Measurements from ENCODE around the gene TPI1. TPM values are rescaled to one million over a fixed set of nuclear protein-coding genes. Genes with fewer than 3 reads are reported as not detected.
A peak's percentile ranks its signal among the peaks of the same experiment; 100 is the strongest.

TPI1 gene
- total and polyA plus RNA-seq, 9 donors = 136 to 594 (median 295) TPM

DNA sequence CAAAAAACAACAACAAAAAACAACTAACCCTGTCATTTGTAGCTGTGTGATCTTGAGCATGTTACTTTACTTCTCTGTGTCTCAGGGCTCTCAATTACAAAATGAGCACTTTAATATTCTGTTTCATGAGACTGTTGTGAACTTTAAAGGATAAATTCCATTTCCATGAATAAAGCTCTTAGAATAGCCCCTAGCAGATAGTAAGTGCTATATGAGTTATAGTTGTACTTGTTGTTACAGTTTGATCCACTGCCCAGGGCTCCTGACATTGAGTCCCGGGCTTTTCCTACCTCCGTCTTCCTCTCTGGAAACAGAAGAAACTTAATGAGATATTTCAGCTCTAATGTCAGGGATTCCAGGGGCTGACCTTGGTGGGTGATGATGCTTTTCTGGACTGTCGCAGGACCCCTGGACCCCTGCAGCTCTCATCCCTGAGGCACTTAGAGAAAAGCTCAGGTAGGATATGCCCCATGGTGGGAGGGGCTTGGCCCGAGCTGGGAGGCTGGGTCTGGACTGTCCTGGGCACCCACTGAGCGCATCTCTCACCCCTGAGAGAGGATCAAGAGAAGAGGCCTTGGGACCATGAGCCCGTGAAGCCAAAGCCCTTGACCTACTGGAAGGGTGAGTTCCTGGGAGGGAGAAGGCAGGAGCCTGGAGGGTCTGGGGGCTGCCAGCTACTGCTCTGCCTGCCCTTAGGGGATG, 34.0 kb upstream of the TPI1 start:
- Histone ChIP-seq H3K27me3 (no peaks in the 10 kb centered on the region), H3K36me3 (no peaks in the 10 kb centered on the region), H3K4me3 (no peak overlapping the region), H3K4me1 (ENCODE audit: insufficient read depth) (no peaks in the 10 kb centered on the region), H3K9me3 (no peaks in the 10 kb centered on the region), H3K27ac (peak overlapping the region in 1 of 2 donors; percentile 6)
- WGBS, 3 donors = 43 to 52% (median 51%) methylated on average over 6 of the region's 6 CpGs
- intact Hi-C loops (cut with DNase I) = no loop called here
- TF ChIP-seq EP300 (IDR thresholded peaks at IDR 0.05) (no peak), POLR2A (IDR thresholded peaks at IDR 0.05) (no peak), CTCF (IDR thresholded peaks at IDR 0.05) (no peak)
- peak in 1 of 5 donors; percentile 34 for DNase-seq

- no peaks in the 10 kb centered on the region for H3K27me3 ChIP-seq
- 59 to 75% (median 67%) methylated on average over 1 of the region's 1 CpG for WGBS, 3 donors
- no peak for TF ChIP-seq POLR2A (IDR thresholded peaks at IDR 0.05)
- TF ChIP-seq EP300 (IDR thresholded peaks at IDR 0.05) = no peak
- TF ChIP-seq CTCF (IDR thresholded peaks at IDR 0.05) = no peak
- H3K36me3 ChIP-seq = no peaks in the 10 kb centered on the region
- no peaks in the 10 kb centered on the region for H3K4me1 ChIP-seq (ENCODE audit: insufficient read depth)
- H3K27ac ChIP-seq = no peak overlapping the region
- H3K4me3 ChIP-seq = no peak overlapping the region
- intact Hi-C loops (cut with DNase I) = no loop called here
- H3K9me3 ChIP-seq = no peaks in the 10 kb centered on the region
- DNase-seq = no peak
Measured at GRCh38 chr12:6834254-6834653, 33.1 kb upstream of the TPI1 start.

DNA sequence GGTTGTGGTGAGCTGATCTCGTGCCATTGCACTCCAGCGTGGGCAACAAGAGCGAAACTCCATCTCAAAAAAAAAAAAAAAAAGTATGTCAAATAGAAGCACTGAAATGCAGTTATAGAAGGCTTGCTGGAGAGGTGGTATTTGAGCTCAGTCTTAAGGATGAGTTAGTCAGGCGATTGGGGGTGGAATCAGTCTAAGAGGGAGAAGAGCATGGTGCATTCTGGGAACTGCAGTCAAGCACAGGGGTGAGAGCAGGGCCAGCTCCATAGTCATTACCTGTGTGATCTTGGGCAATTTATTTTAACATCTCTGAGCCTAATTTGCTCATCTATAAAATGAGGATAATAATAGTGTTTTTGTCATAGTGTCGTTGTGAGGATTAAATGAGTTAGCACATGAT, 32.5 kb upstream of the TPI1 start:
- Histone ChIP-seq H3K4me1 (ENCODE audit: insufficient read depth) (no peaks in the 10 kb centered on the region), H3K27ac (no peak overlapping the region), H3K4me3 (no peak overlapping the region), H3K27me3 (no peaks in the 10 kb centered on the region), H3K36me3 (no peaks in the 10 kb centered on the region), H3K9me3 (no peaks in the 10 kb centered on the region)
- TF ChIP-seq POLR2A (IDR thresholded peaks at IDR 0.05) (no peak), EP300 (IDR thresholded peaks at IDR 0.05) (no peak), CTCF (IDR thresholded peaks at IDR 0.05) (no peak)
- intact Hi-C loops (cut with DNase I) = no loop called here
- no peak for DNase-seq
- WGBS, 3 donors = 75 to 80% (median 77%) methylated on average over 5 of the region's 5 CpGs

GRCh38 chr12:6836851-6837250, 30.5 kb upstream of the TPI1 start:
- intact Hi-C loops (cut with DNase I) = no loop called here
- Histone ChIP-seq H3K4me1 (ENCODE audit: insufficient read depth) (no peaks in the 10 kb centered on the region), H3K36me3 (no peaks in the 10 kb centered on the region), H3K4me3 (no peak overlapping the region), H3K27me3 (no peaks in the 10 kb centered on the region), H3K27ac (no peak overlapping the region), H3K9me3 (no peaks in the 10 kb centered on the region)
- WGBS, 3 donors = 76 to 84% (median 83%) methylated on average over 16 of the region's 16 CpGs
- TF ChIP-seq POLR2A (IDR thresholded peaks at IDR 0.05) (no peak), CTCF (IDR thresholded peaks at IDR 0.05) (no peak), EP300 (IDR thresholded peaks at IDR 0.05) (no peak)
- DNase-seq = no peak
